HepG2 (cell line): ENCODE data around the gene ASPRV1. TPM values are rescaled to one million over a fixed set of nuclear protein-coding genes. Genes with fewer than 3 reads are reported as not detected.
A peak's percentile ranks its signal among the peaks of the same experiment; 100 is the strongest.

ENCODE experiments used
- ATAC-seq: fragments of 200-7000 bp; cut with Tn5 transposase; 3 replicates; pipeline ENCODE4 v1.9.1; 2020; ENCODE audit warnings: mild to moderate bottlenecking, moderate library complexity
- BruUV-seq: library from RNA; stranded (reverse); fragments of 400-500 nt; replicated peaks from 2 replicates; lab custom pipeline; 2021; lab: Mats Ljungman, UMichigan
- CTCF ChIA-PET: fragments of 300-600 bp; formaldehyde crosslinking; extraction: SDS; loops from one replicate; lab custom pipeline; 2021; ENCODE audit warnings: low total read pairs, inconsistent platforms, low intra/inter-chr PET ratio; lab: Yijun Ruan, JAX
- POLR2A ChIA-PET: fragments of 350-600 bp; sonication (Branson Sonifier 250); formaldehyde crosslinking; loops from one replicate; lab custom pipeline; 2020; ENCODE audit warnings: antibody characterized with exemption, inconsistent platforms; lab: Yijun Ruan, JAX
- DNase-seq: peaks from one replicate; pipeline ENCODE4 v3.0.0-alpha.2; 2015; ENCODE audit warnings: low spot score
- FAIRE-seq: peaks from 3 replicates; lab custom pipeline; 2011; peaks lifted over from hg19 to GRCh38; lab: Jason Lieb, UNC
- H2AFZ ChIP-seq: one replicate; pipeline ENCODE4 v1.6.1; 2011; ENCODE audit warnings: low read length, inconsistent platforms
- H3K27ac ChIP-seq: fragments of 300-600 bp; 3 replicates; pipeline ENCODE4 v1.8.0; 2011; ENCODE audit warnings: mixed run types, mild to moderate bottlenecking, mixed read lengths, low read length, inconsistent platforms; ENCODE audit not compliant: insufficient read depth; ENCODE audit errors: extremely low read length
- H3K27me3 ChIP-seq, 2 experiments: fragments of 200-600 bp in 1 of 2; 2 replicates in 1 of 2; 3 replicates in 1 of 2; pipeline versions ENCODE4 v1.6.0 to v1.8.0; 2011; ENCODE audit warnings: low read length in 2 of 2, mild to moderate bottlenecking in 2 of 2, moderate library complexity in 2 of 2, inconsistent platforms in 1 of 2; ENCODE audit not compliant: insufficient read depth in 2 of 2, control insufficient read depth in 1 of 2
- H3K36me3 ChIP-seq, 2 experiments: fragments of 200-600 bp in 1 of 2; replicated peaks in 1 of 2; 2 replicates in 1 of 2; 3 replicates in 1 of 2; pipeline versions ENCODE4 v1.5.1 to v1.8.0; 2011; ENCODE audit warnings: low read length in 2 of 2, inconsistent platforms in 1 of 2; ENCODE audit not compliant: insufficient read depth in 2 of 2, control insufficient read depth in 1 of 2
- H3K4me1 ChIP-seq: 2 replicates; pipeline ENCODE4 v1.5.1; 2012; ENCODE audit warnings: low read length, inconsistent platforms; ENCODE audit not compliant: insufficient read depth
- H3K4me2 ChIP-seq: 2 replicates; pipeline ENCODE4 v1.6.0; 2011; ENCODE audit warnings: low read depth, low read length, inconsistent platforms
- H3K4me3 ChIP-seq, 3 experiments: fragments of 200-600 bp in 1 of 3; sonication (generic), shearing (Covaris generic) in 1 of 3; replicated peaks in 1 of 3; 2 replicates each; pipeline ENCODE4 v1.5.1; 2011 to 2016; ENCODE audit warnings: low read length in 3 of 3, inconsistent platforms in 2 of 3, low read depth in 2 of 3, mild to moderate bottlenecking in 2 of 3, control low read depth in 1 of 3, mixed read lengths in 1 of 3; ENCODE audit not compliant: insufficient read depth in 1 of 3
- H3K79me2 ChIP-seq: one replicate; pipeline ENCODE4 v1.6.1; 2011; ENCODE audit warnings: low read length, inconsistent platforms; ENCODE audit not compliant: insufficient read depth
- H3K9ac ChIP-seq: 2 replicates; pipeline ENCODE4 v1.6.0; 2011; ENCODE audit warnings: mild to moderate bottlenecking, low read depth, low read length, inconsistent platforms; ENCODE audit not compliant: insufficient read depth
- H3K9me3 ChIP-seq: 2 replicates; pipeline ENCODE4 v1.5.1; 2012; ENCODE audit warnings: mild to moderate bottlenecking, low read length
- H4K20me1 ChIP-seq: 2 replicates; pipeline ENCODE4 v1.6.0; 2011; ENCODE audit warnings: inconsistent platforms, mild to moderate bottlenecking, low read length, moderate library complexity; ENCODE audit not compliant: insufficient read depth
- CBX1 ChIP-seq: IDR thresholded peaks from one replicate; pipeline ENCODE4 v1.6.1; 2016; ENCODE audit warnings: antibody characterized with exemption, low read depth
- DR1 ChIP-seq: sonication (generic); formaldehyde crosslinking; IDR thresholded peaks from 2 replicates; pipeline ENCODE4 v1.8.0; 2021; ENCODE audit warnings: mild to moderate bottlenecking, missing genetic modification reagents, inconsistent platforms
- GABPA ChIP-seq, 2 experiments: IDR thresholded peaks; 2 replicates each; pipeline ENCODE4 v1.6.1; 2011 to 2016; ENCODE audit warnings: low read depth in 2 of 2, low read length in 1 of 2, missing biosample characterization in 1 of 2, missing genetic modification characterization in 1 of 2
- HNRNPK ChIP-seq: fragments of 200-400 bp; formaldehyde crosslinking; IDR thresholded peaks from 2 replicates; pipeline ENCODE4 v1.6.1; 2018; ENCODE audit warnings: low read length, low read depth, moderate library complexity, mild to moderate bottlenecking; ENCODE audit not compliant: poor library complexity, severe bottlenecking
- HOXA5 ChIP-seq: sonication (generic); formaldehyde crosslinking; IDR thresholded peaks from 2 replicates; pipeline ENCODE4 v1.4.0; 2020; ENCODE audit warnings: missing genetic modification reagents
- HOXD1 ChIP-seq: sonication (generic); formaldehyde crosslinking; IDR thresholded peaks from 2 replicates; pipeline ENCODE4 v1.5.0; 2020; ENCODE audit warnings: missing genetic modification reagents
- IKZF1 ChIP-seq: fragments of 450-650 bp; IDR thresholded peaks from 2 replicates; pipeline ENCODE4 v1.7.1; 2016
- KDM6A ChIP-seq: IDR thresholded peaks from 2 replicates; pipeline ENCODE4 v1.6.1; 2016; ENCODE audit warnings: low read depth
- KLF13 ChIP-seq: sonication (generic); formaldehyde crosslinking; IDR thresholded peaks from 2 replicates; pipeline ENCODE4 v1.4.0; 2020; ENCODE audit warnings: mild to moderate bottlenecking, missing genetic modification reagents
- MED8 ChIP-seq: sonication (generic); formaldehyde crosslinking; IDR thresholded peaks from 2 replicates; pipeline ENCODE4 v1.8.1; 2023; ENCODE audit warnings: mild to moderate bottlenecking, missing genetic modification reagents; ENCODE audit not compliant: insufficient replicate concordance
- RBM22 ChIP-seq: fragments of 200-400 bp; formaldehyde crosslinking; optimal IDR thresholded peaks from 2 replicates; pipeline ENCODE3; 2017; ENCODE audit warnings: mild to moderate bottlenecking, low read length, moderate library complexity
- SATB2 ChIP-seq: sonication (generic); formaldehyde crosslinking; IDR thresholded peaks from 2 replicates; pipeline ENCODE4 v1.5.0; 2020; ENCODE audit warnings: missing genetic modification reagents
- STAT6 ChIP-seq: sonication (generic); formaldehyde crosslinking; IDR thresholded peaks from 2 replicates; pipeline ENCODE4 v1.4.0; 2020; ENCODE audit warnings: missing genetic modification reagents, mild to moderate bottlenecking, borderline replicate concordance
- ZNF10 ChIP-seq: sonication (generic); formaldehyde crosslinking; IDR thresholded peaks from 2 replicates; pipeline ENCODE4 v1.4.0; 2020; ENCODE audit warnings: mild to moderate bottlenecking, low read depth, missing genetic modification reagents, borderline replicate concordance
- ZNF253 ChIP-seq: sonication (generic); formaldehyde crosslinking; IDR thresholded peaks from 2 replicates; pipeline ENCODE4 v1.8.0; 2022; ENCODE audit warnings: mild to moderate bottlenecking, missing genetic modification reagents, borderline replicate concordance
- ZNF296 ChIP-seq: sonication (generic); formaldehyde crosslinking; conservative IDR thresholded peaks from 2 replicates; pipeline ENCODE4 v1.5.0; 2020; ENCODE audit warnings: mild to moderate bottlenecking, missing genetic modification reagents
- ZNF577 ChIP-seq: sonication (generic); formaldehyde crosslinking; IDR thresholded peaks from 2 replicates; pipeline ENCODE4 v1.4.0; 2020; ENCODE audit warnings: mild to moderate bottlenecking, low read depth, missing genetic modification reagents, borderline replicate concordance
- ZNF598 ChIP-seq: sonication (generic); formaldehyde crosslinking; IDR thresholded peaks from 2 replicates; pipeline ENCODE4 v1.5.1; 2020; ENCODE audit warnings: mild to moderate bottlenecking, missing genetic modification reagents, borderline replicate concordance
- ZNF781 ChIP-seq: sonication (generic); formaldehyde crosslinking; IDR thresholded peaks from 2 replicates; pipeline ENCODE4 v1.5.1; 2020; ENCODE audit warnings: borderline replicate concordance, mild to moderate bottlenecking, missing genetic modification reagents; ENCODE audit errors: not compliant biosample characterization
- WGBS: methylation state at CpG from one replicate; pipeline ENCODE4 v1.1.6; 2017; ENCODE audit warnings: low lambda C conversion rate; 5-methylcytosine and 5-hydroxymethylcytosine counted together
- in situ Hi-C: cut with HindIII; loops from 2 replicates; pipeline ENCODE4 v1.10.0; 2017; ENCODE audit warnings: low pct_unique_long_range_greater_than_20kb; ENCODE audit not compliant: extremely low pct_ligation_motif_present
- intact Hi-C: fragments of 100-400 bp; cut with micrococcal nuclease; formaldehyde crosslinking; loops from one replicate; pipeline ENCODE4 v1.10.0; 2022; ENCODE audit not compliant: unreplicated experiment
- polyA plus RNA-seq, 8 experiments: library from polyadenylated mRNA; depleted of rRNA in 3 of 8; stranded (reverse) in 7 of 8; unstranded in 1 of 8; fragments of >200 nt; fragmentation: Illumina TruSeq in 4 of 8; extraction: Trizol in 4 of 8; gene quantifications; 2 replicates each; pipeline versions ENCODE4 v1.2.1 to v1.2.3, GENCODE V29; 2011 to 2016; ENCODE audit warnings: low read depth in 4 of 8, missing spikeins in 1 of 8, mixed read lengths in 1 of 8; ENCODE audit not compliant: insufficient read depth in 1 of 8
- total RNA-seq, 5 experiments: library from RNA; depleted of rRNA; stranded (reverse); fragments of >200 nt; fragmentation: Illumina TruSeq; extraction: Trizol; gene quantifications; 2 replicates each; pipeline ENCODE4 v1.2.3, GENCODE V29; 2016; ENCODE audit warnings: low read depth in 1 of 5
- TF ChIP-seq, protein P1 (sequence below): IDR thresholded peaks from 2 replicates; pipeline ENCODE4 v1.6.1; 2016; ENCODE audit warnings: mild to moderate bottlenecking

Gene ASPRV1
- total and polyA plus RNA-seq, 2 of the 13 experiments (the other 11 are each of a cell fraction or from before 2014, with no cell fraction given) = 0.40 to 0.48 TPM

GRCh38 chr2:69948032-69948962 lies 13.1 kb downstream of the ASPRV1 start:
- no peaks in the 10 kb centered on the region; a peak in 1 of 5 replicates for H3K36me3 ChIP-seq
- H3K4me2 ChIP-seq = peak overlapping the region; percentile 99
- no peaks in the 10 kb centered on the region for H4K20me1 ChIP-seq
- ATAC-seq (peak; percentile 78), DNase-seq (no peak), FAIRE-seq (no peak)
- H3K9ac ChIP-seq = peak overlapping the region; percentile 48
- WGBS = 12% methylated on average over 33 of the region's 35 CpGs
- peak overlapping the region; percentile 38 to 75 (median 67) for H3K4me3 ChIP-seq
- no peak overlapping the region for H3K27ac ChIP-seq
- CTCF ChIA-PET = no interaction called here
- no peaks in the 10 kb centered on the region for H3K9me3 ChIP-seq
- no peaks in the 10 kb centered on the region for H3K27me3 ChIP-seq
- in situ Hi-C loops (no loop called here), intact Hi-C loops (no loop called here)
- H3K79me2 ChIP-seq = no peaks in the 10 kb centered on the region
- peak overlapping the region; percentile 35 for H2AFZ ChIP-seq
- BruUV-seq = no TSS peak
- H3K4me1 ChIP-seq = peaks cover 56% of the 10 kb centered on the region
- POLR2A ChIA-PET = interaction anchor here (1.0 to 5.1 kb wide), 5 partner anchors 10 to 104 kb away, joined by 3 to 77 read pairs (median 4); partner anchors contain the start of gene MXD1
- no peak for TF ChIP-seq HOXD1 (CRISPR knock-in tag)
- 0 out of 2 replicates have a peak, but pooled peaks have one; percentile 28 for TF ChIP-seq KLF13 (CRISPR knock-in tag)
- no peak for TF ChIP-seq STAT6 (CRISPR knock-in tag)
- no peak for TF ChIP-seq ZNF10 (CRISPR knock-in tag)
- TF ChIP-seq RBM22 = no peak
- TF ChIP-seq MED8 = no peak
- no peak for TF ChIP-seq IKZF1
- no peak for TF ChIP-seq SATB2 (CRISPR knock-in tag)
- TF ChIP-seq CBX1 = peak; percentile 37
- TF ChIP-seq ZNF598 = 0 out of 2 replicates have a peak, but pooled peaks have one; percentile 5
- peak; percentile 25 for TF ChIP-seq HNRNPK
- TF ChIP-seq DR1 = no peak
- TF ChIP-seq ZNF577 (CRISPR knock-in tag) = no peak
- TF ChIP-seq KDM6A = no peak
- no peak for TF ChIP-seq HOXA5 (CRISPR knock-in tag)
- TF ChIP-seq ZNF296 (CRISPR knock-in tag) = no peak
- no peak for TF ChIP-seq ZNF253
- no peak for TF ChIP-seq ZNF781 (CRISPR knock-in tag)
- TF ChIP-seq, protein P1, sequence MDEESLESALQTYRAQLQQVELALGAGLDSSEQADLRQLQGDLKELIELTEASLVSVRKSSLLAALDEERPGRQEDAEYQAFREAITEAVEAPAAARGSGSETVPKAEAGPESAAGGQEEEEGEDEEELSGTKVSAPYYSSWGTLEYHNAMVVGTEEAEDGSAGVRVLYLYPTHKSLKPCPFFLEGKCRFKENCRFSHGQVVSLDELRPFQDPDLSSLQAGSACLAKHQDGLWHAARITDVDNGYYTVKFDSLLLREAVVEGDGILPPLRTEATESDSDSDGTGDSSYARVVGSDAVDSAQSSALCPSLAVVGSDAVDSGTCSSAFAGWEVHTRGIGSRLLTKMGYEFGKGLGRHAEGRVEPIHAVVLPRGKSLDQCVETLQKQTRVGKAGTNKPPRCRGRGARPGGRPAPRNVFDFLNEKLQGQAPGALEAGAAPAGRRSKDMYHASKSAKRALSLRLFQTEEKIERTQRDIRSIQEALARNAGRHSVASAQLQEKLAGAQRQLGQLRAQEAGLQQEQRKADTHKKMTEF (CRISPR knock-in tag) = no peak
- no peak for TF ChIP-seq GABPA (IDR thresholded peaks at IDR 0.05; ENCODE audit: low read depth, low read length)
- no peak for TF ChIP-seq GABPA (CRISPR knock-in tag; IDR thresholded peaks at IDR 0.05; ENCODE audit: low read depth)
